B cell (primary cell): ENCODE measurements around the gene FYN. TPM values are rescaled to one million over a fixed set of nuclear protein-coding genes. Genes with fewer than 3 reads are reported as not detected.

ENCODE experiments used
- ATAC-seq: fragments of 200-7000 bp; cut with Tn5 transposase; one replicate; pipeline ENCODE4 v1.10.0; 2021; ENCODE audit warnings: low read depth, mild to moderate bottlenecking, moderate number of reproducible peaks, moderate library complexity
- CTCF ChIA-PET: fragments of 350-600 bp; sonication (Branson Sonifier 250); formaldehyde crosslinking; loops from one replicate; lab custom pipeline; 2021; ENCODE audit warnings: antibody characterized with exemption, inconsistent platforms; lab: Charles Lee
- POLR2A ChIA-PET: fragments of 350-600 bp; sonication (Branson Sonifier 250); formaldehyde crosslinking; loops from one replicate; lab custom pipeline; 2021; ENCODE audit warnings: antibody characterized with exemption; lab: Charles Lee
- DNase-seq: peaks from one replicate; pipeline ENCODE4 v3.0.0; 2013
- H2AFZ ChIP-seq: 2 replicates; pipeline ENCODE4 v1.6.1; 2012; ENCODE audit warnings: mild to moderate bottlenecking, low read depth, low read length; ENCODE audit not compliant: insufficient read depth, poor library complexity, severe bottlenecking
- H3K27ac ChIP-seq, 2 donors: 1 replicate in 1 of 2; 2 replicates in 1 of 2; pipeline ENCODE4 v1.5.1; 2012 to 2013; ENCODE audit warnings: low read length in 2 of 2, mild to moderate bottlenecking in 2 of 2, moderate library complexity in 1 of 2
- H3K27me3 ChIP-seq, 4 experiments: fragments of 200-600 bp in 1 of 4; sonication (generic) in 1 of 4; replicated peaks in 1 of 4; 1 replicate in 2 of 4; 2 replicates in 2 of 4; pipeline versions ENCODE4 v1.6.1 to v1.7.0; 2013 to 2016; ENCODE audit warnings: low read length in 3 of 4, mild to moderate bottlenecking in 2 of 4, mixed read lengths in 1 of 4, moderate library complexity in 1 of 4; ENCODE audit not compliant: insufficient read depth in 4 of 4, control insufficient read depth in 3 of 4; ENCODE audit errors: control extremely low read depth in 1 of 4
- H3K36me3 ChIP-seq, 2 experiments: replicated peaks in 1 of 2; 1 replicate in 1 of 2; 2 replicates in 1 of 2; pipeline versions ENCODE4 v1.6.1 to v1.7.1; 2013; ENCODE audit warnings: low read length in 1 of 2; ENCODE audit not compliant: insufficient read depth in 2 of 2, control insufficient read depth in 1 of 2; ENCODE audit errors: control extremely low read depth in 1 of 2, extremely low read depth in 1 of 2
- H3K4me1 ChIP-seq, 2 donors: fragments of 200-600 bp in 1 of 2; sonication (generic) in 1 of 2; 1 replicate in 1 of 2; 2 replicates in 1 of 2; pipeline versions ENCODE4 v1.5.1 to v1.6.1; 2013 to 2017; ENCODE audit warnings: low read length in 2 of 2; ENCODE audit not compliant: control insufficient read depth in 2 of 2, insufficient read depth in 2 of 2
- H3K4me2 ChIP-seq: replicated peaks from 2 replicates; pipeline ENCODE3; 2012; ENCODE audit warnings: mild to moderate bottlenecking, low read depth, low read length; ENCODE audit not compliant: poor library complexity, severe bottlenecking
- H3K4me3 ChIP-seq, 5 experiments: fragments of 200-600 bp in 1 of 5; sonication (generic) in 1 of 5; 1 replicate in 3 of 5; 2 replicates in 2 of 5; pipeline versions ENCODE4 v1.5.1 to v1.7.0; 2011 to 2016; ENCODE audit warnings: low read length in 4 of 5, mild to moderate bottlenecking in 4 of 5, low read depth in 2 of 5, control low read depth in 1 of 5, moderate library complexity in 1 of 5; ENCODE audit not compliant: insufficient read depth in 1 of 5; ENCODE audit errors: control extremely low read depth in 1 of 5, extremely low read depth in 1 of 5
- H3K79me2 ChIP-seq: fragments of 200-600 bp; sonication (generic); one replicate; pipeline ENCODE4 v1.6.0; 2016; ENCODE audit warnings: low read length; ENCODE audit not compliant: control insufficient read depth, insufficient read depth
- H3K9ac ChIP-seq: fragments of 200-600 bp; sonication (generic); 2 replicates; pipeline ENCODE4 v1.6.1; 2017; ENCODE audit warnings: mild to moderate bottlenecking, low read length, moderate library complexity
- H3K9me3 ChIP-seq, 3 donors: one replicate each; pipeline versions ENCODE4 v1.6.1 to v1.7.1; 2013; ENCODE audit warnings: low read length in 2 of 3; ENCODE audit not compliant: control insufficient read depth in 2 of 3, insufficient read depth in 1 of 3; ENCODE audit errors: control extremely low read depth in 1 of 3
- H4K20me1 ChIP-seq: 2 replicates; pipeline ENCODE4 v1.6.0; 2012; ENCODE audit warnings: mild to moderate bottlenecking, low read length; ENCODE audit not compliant: insufficient read depth, control insufficient read depth, poor library complexity, severe bottlenecking
- H3K27ac Mint-ChIP-seq: one replicate; pipeline ENCODE4 v1.8.0; 2021; ENCODE audit warnings: mixed read lengths
- H3K27me3 Mint-ChIP-seq: one replicate; pipeline ENCODE4 v1.8.0; 2021; ENCODE audit warnings: mixed read lengths
- H3K4me1 Mint-ChIP-seq: one replicate; pipeline ENCODE4 v1.8.0; 2021; ENCODE audit warnings: mixed read lengths
- H3K4me3 Mint-ChIP-seq: one replicate; pipeline ENCODE4 v1.8.0; 2021; ENCODE audit warnings: mixed read lengths
- H3K9me3 Mint-ChIP-seq: one replicate; pipeline ENCODE4 v1.8.0; 2022; ENCODE audit warnings: mixed read lengths; ENCODE audit not compliant: insufficient read depth
- CTCF ChIP-seq: fragments of 200-600 bp; IDR thresholded peaks from one replicate; pipeline ENCODE4 v1.8.0; 2022; ENCODE audit warnings: antibody characterized with exemption, mild to moderate bottlenecking
- EZH2 ChIP-seq: IDR thresholded peaks from 2 replicates; pipeline ENCODE4 v1.6.1; 2012; ENCODE audit warnings: borderline replicate concordance, low read depth, mild to moderate bottlenecking, moderate library complexity, low read length; ENCODE audit not compliant: insufficient read depth, poor library complexity, severe bottlenecking
- WGBS: methylation state at CpG from one replicate; pipeline ENCODE4 v1.1.5; 2013; ENCODE audit warnings: missing lambda C conversion rate; ENCODE audit not compliant: insufficient coverage; 5-methylcytosine and 5-hydroxymethylcytosine counted together
- intact Hi-C: fragments of 100-400 bp; cut with micrococcal nuclease; formaldehyde crosslinking; loops from one replicate; pipeline ENCODE4 v1.10.0; 2022
- polyA plus RNA-seq: library from polyadenylated mRNA; depleted of rRNA; stranded (reverse); fragments of >200 nt; gene quantifications from 2 replicates; pipeline ENCODE4 v1.2.3, GENCODE V29; 2012
- total RNA-seq, 2 donors: library from RNA; stranded (reverse); fragments of 120-200 nt in 1 of 2; gene quantifications; 1 replicate in 1 of 2; 2 replicates in 1 of 2; pipeline versions ENCODE4 v1.2.3 to v1.2.4, GENCODE V29; 2013 to 2022

FYN gene
- total and polyA plus RNA-seq, 2 donors (not counting 1 experiment from before 2014, with no cell fraction given) = 54.1 to 94.0 TPM

GRCh38 chr6:111709201-111709600, 164.1 kb downstream of the FYN start:
- no CpG with 5 or more reads among the region's 3 CpGs for WGBS

GRCh38 chr6:111707773-111708172, 165.5 kb downstream of the FYN start:
- no peaks in the 10 kb centered on the region for H3K9me3 ChIP-seq
- no CpG with 5 or more reads among the region's 4 CpGs for WGBS
- H3K27ac ChIP-seq = no peak overlapping the region
- no peak for TF ChIP-seq EZH2
- no peak for TF ChIP-seq CTCF
- H3K4me1 ChIP-seq = peaks cover 3 to 5% of the 10 kb centered on the region in 2 donors
- H3K79me2 ChIP-seq = no peaks in the 10 kb centered on the region
- Mint-ChIP-seq H3K9me3 (no peaks in the 10 kb centered on the region), H3K4me3 (no peak overlapping the region), H3K27ac (no peak overlapping the region), H3K27me3 (no peaks in the 10 kb centered on the region), H3K4me1 (no peaks in the 10 kb centered on the region)
- DNase-seq = no peak
- H3K4me2 ChIP-seq = no peak overlapping the region
- H4K20me1 ChIP-seq = no peaks in the 10 kb centered on the region
- H3K4me3 ChIP-seq = no peak overlapping the region
- no peaks in the 10 kb centered on the region for H3K27me3 ChIP-seq
- CTCF ChIA-PET = interaction anchor here (4.2 to 4.8 kb wide), 3 partner anchors 290 to 335 kb away, joined by 38 to 112 read pairs (median 86); no protein-coding TSS in a partner anchor
- peaks cover 8 to 17% of the 10 kb centered on the region in 2 experiments for H3K36me3 ChIP-seq
- intact Hi-C loops = no loop called here
- POLR2A ChIA-PET = no interaction called here
- H3K9ac ChIP-seq = no peak overlapping the region
- no peak for ATAC-seq
- H2AFZ ChIP-seq = no peak overlapping the region

More at GRCh38 chr6:111709201-111709600, 164.1 kb downstream of the FYN start:
- Histone ChIP-seq H3K79me2 (no peaks in the 10 kb centered on the region), H3K4me1 (peaks cover 3 to 5% of the 10 kb centered on the region in 2 donors), H3K27ac (no peak overlapping the region), H3K36me3 (peaks cover 0 to 11% of the 10 kb centered on the region in 2 experiments), H4K20me1 (no peaks in the 10 kb centered on the region), H3K4me3 (no peak overlapping the region), H3K9me3 (no peaks in the 10 kb centered on the region), H3K27me3 (no peaks in the 10 kb centered on the region), H2AFZ (no peak overlapping the region), H3K9ac (no peak overlapping the region), H3K4me2 (no peak overlapping the region)
- ATAC-seq = no peak
- ChIA-PET POLR2A (no interaction called here), CTCF (interaction anchor here (1.1 to 4.8 kb wide), 19 partner anchors 10 to 454 kb away, joined by 3 to 112 read pairs (median 6); a partner anchor contains a TSS)
- Mint-ChIP-seq H3K27me3 (no peaks in the 10 kb centered on the region), H3K4me3 (no peak overlapping the region), H3K4me1 (no peaks in the 10 kb centered on the region), H3K9me3 (no peaks in the 10 kb centered on the region), H3K27ac (no peak overlapping the region)
- intact Hi-C loops = no loop called here
- TF ChIP-seq CTCF (no peak), EZH2 (no peak)
- no peak for DNase-seq
